H1 (cell line): ENCODE data around the gene PAOX. TPM values are rescaled to one million over a fixed set of nuclear protein-coding genes. Genes with fewer than 3 reads are reported as not detected.

Source experiments
- CTCF ChIA-PET: fragments of 300-600 bp; sonication (Branson Sonifier 250); formaldehyde crosslinking; loops from one replicate; lab custom pipeline; 2021; ENCODE audit not compliant: partially characterized antibody; lab: Charles Lee
- POLR2A ChIA-PET: fragments of 300-600 bp; sonication (Branson Sonifier 250); formaldehyde crosslinking; loops from one replicate; lab custom pipeline; 2021; ENCODE audit warnings: inconsistent platforms; ENCODE audit not compliant: partially characterized antibody; lab: Charles Lee
- DNase-seq, 2 experiments: peaks; one replicate each; pipeline versions ENCODE4 v3.0.0 to v3.0.0-alpha.2; 2010 to 2022; ENCODE audit warnings: low spot score in 2 of 2, low read depth in 1 of 2, mixed read lengths in 1 of 2
- FAIRE-seq: peaks from 2 replicates; lab custom pipeline; 2011; peaks lifted over from hg19 to GRCh38; lab: Jason Lieb, UNC
- H2AFZ ChIP-seq: 2 replicates; pipeline ENCODE4 v1.8.1; 2012; ENCODE audit warnings: low read length, inconsistent platforms
- H2AK5ac ChIP-seq: 2 replicates; pipeline ENCODE4 v1.6.1; 2013; ENCODE audit warnings: low read depth, low read length
- H2BK120ac ChIP-seq: replicated peaks from 2 replicates; pipeline ENCODE3; 2013; ENCODE audit warnings: low read depth, low read length, inconsistent platforms
- H2BK12ac ChIP-seq: 2 replicates; pipeline ENCODE4 v1.6.1; 2013; ENCODE audit warnings: low read depth, low read length
- H2BK15ac ChIP-seq: 2 replicates; pipeline ENCODE4 v1.6.1; 2013; ENCODE audit warnings: low read length
- H2BK20ac ChIP-seq: 2 replicates; pipeline ENCODE4 v1.6.1; 2013; ENCODE audit warnings: low read length
- H2BK5ac ChIP-seq: 2 replicates; pipeline ENCODE4 v1.6.1; 2013; ENCODE audit warnings: low read depth, low read length
- H3K14ac ChIP-seq: 2 replicates; pipeline ENCODE4 v1.6.1; 2013; ENCODE audit warnings: inconsistent platforms; ENCODE audit not compliant: insufficient read length
- H3K18ac ChIP-seq: 2 replicates; pipeline ENCODE4 v1.6.1; 2013; ENCODE audit warnings: low read length; ENCODE audit errors: extremely low read depth
- H3K23ac ChIP-seq: 2 replicates; pipeline ENCODE4 v1.6.1; 2013; ENCODE audit warnings: inconsistent platforms; ENCODE audit not compliant: insufficient read length
- H3K23me2 ChIP-seq: 2 replicates; pipeline ENCODE4 v1.6.1; 2013; ENCODE audit warnings: low read depth, low read length
- H3K27ac ChIP-seq: 2 replicates; pipeline ENCODE4 v1.6.1; 2011; ENCODE audit warnings: low read depth, low read length, inconsistent platforms
- H3K27me3 ChIP-seq, 4 experiments: replicated peaks in 1 of 4; 1 replicate in 1 of 4; 2 replicates in 3 of 4; pipeline versions ENCODE4 v1.6.1 to v1.8.1; 2011 to 2013; ENCODE audit warnings: low read length in 3 of 4, mild to moderate bottlenecking in 3 of 4, inconsistent platforms in 2 of 4, mixed read lengths in 2 of 4, moderate library complexity in 1 of 4; ENCODE audit not compliant: control insufficient read depth in 3 of 4, insufficient read depth in 3 of 4; ENCODE audit errors: extremely low read depth in 1 of 4
- H3K36me3 ChIP-seq, 4 experiments: 2 replicates each; pipeline versions ENCODE4 v1.6.1 to v1.8.1; 2011 to 2013; ENCODE audit warnings: mild to moderate bottlenecking in 4 of 4, low read length in 3 of 4, moderate library complexity in 2 of 4, control low read depth in 1 of 4, inconsistent platforms in 1 of 4; ENCODE audit not compliant: insufficient read depth in 4 of 4, control insufficient read depth in 2 of 4
- H3K4ac ChIP-seq: replicated peaks from 2 replicates; pipeline ENCODE3; 2013; ENCODE audit warnings: low read length, low read depth, mixed read lengths, inconsistent platforms; ENCODE audit not compliant: insufficient read length
- H3K4me1 ChIP-seq, 4 experiments: replicated peaks in 1 of 4; 1 replicate in 1 of 4; 2 replicates in 3 of 4; pipeline versions ENCODE4 v1.6.1 to v1.8.1; 2011 to 2013; ENCODE audit warnings: low read length in 3 of 4, inconsistent platforms in 2 of 4, mixed read lengths in 1 of 4; ENCODE audit not compliant: insufficient read depth in 4 of 4, control insufficient read depth in 3 of 4
- H3K4me2 ChIP-seq, 2 experiments: 2 replicates each; pipeline versions ENCODE4 v1.6.1 to v1.8.1; 2011 to 2013; ENCODE audit warnings: low read depth in 2 of 2, low read length in 2 of 2, control low read depth in 1 of 2, inconsistent platforms in 1 of 2, mild to moderate bottlenecking in 1 of 2; ENCODE audit not compliant: insufficient read depth in 1 of 2
- H3K4me3 ChIP-seq, 4 experiments: fragments of 200-600, 300-600 bp in 1 of 4; sonication (generic), shearing (Covaris generic), sonication (Bioruptor Twin) in 1 of 4; 2 replicates each; pipeline versions ENCODE4 v1.5.1 to v1.8.1; 2011 to 2016; ENCODE audit warnings: low read length in 4 of 4, low read depth in 3 of 4, control low read depth in 2 of 4, inconsistent platforms in 2 of 4, mild to moderate bottlenecking in 2 of 4, mixed read lengths in 1 of 4, moderate library complexity in 1 of 4; ENCODE audit not compliant: insufficient read depth in 2 of 4; ENCODE audit errors: extremely low read depth in 1 of 4
- H3K56ac ChIP-seq: replicated peaks from 2 replicates; pipeline ENCODE3; 2013; ENCODE audit warnings: low read depth, mild to moderate bottlenecking, mixed read lengths, low read length, inconsistent platforms; ENCODE audit not compliant: insufficient read length
- H3K79me1 ChIP-seq: 2 replicates; pipeline ENCODE4 v1.6.1; 2013; ENCODE audit warnings: low read depth, low read length, control low read depth
- H3K79me2 ChIP-seq, 2 experiments: 2 replicates each; pipeline versions ENCODE4 v1.6.1 to v1.8.1; 2012 to 2013; ENCODE audit warnings: low read length in 2 of 2, mild to moderate bottlenecking in 2 of 2, inconsistent platforms in 1 of 2; ENCODE audit not compliant: insufficient read depth in 2 of 2, control insufficient read depth in 1 of 2
- H3K9ac ChIP-seq, 4 experiments: replicated peaks in 1 of 4; 1 replicate in 1 of 4; 2 replicates in 3 of 4; pipeline versions ENCODE4 v1.6.1 to v1.8.1; 2011 to 2013; ENCODE audit warnings: low read depth in 3 of 4, low read length in 3 of 4, control low read depth in 2 of 4, mild to moderate bottlenecking in 2 of 4, moderate library complexity in 2 of 4, inconsistent platforms in 1 of 4; ENCODE audit errors: extremely low read depth in 1 of 4
- H3K9me3 ChIP-seq, 2 experiments: 2 replicates each; pipeline versions ENCODE4 v1.6.1 to v1.8.1; 2012 to 2013; ENCODE audit warnings: mild to moderate bottlenecking in 2 of 2, moderate library complexity in 2 of 2, control low read depth in 1 of 2, inconsistent platforms in 1 of 2, low read depth in 1 of 2, low read length in 1 of 2, mixed read lengths in 1 of 2; ENCODE audit not compliant: insufficient read depth in 2 of 2
- H4K20me1 ChIP-seq, 2 experiments: replicated peaks in 1 of 2; 2 replicates each; pipeline versions ENCODE3 to v1.8.1; 2011 to 2013; ENCODE audit warnings: inconsistent platforms in 2 of 2, low read length in 2 of 2, mild to moderate bottlenecking in 1 of 2; ENCODE audit not compliant: insufficient read depth in 2 of 2, control insufficient read depth in 1 of 2
- H4K5ac ChIP-seq: 2 replicates; pipeline ENCODE4 v1.6.1; 2013; ENCODE audit warnings: low read length, low read depth, mixed read lengths, inconsistent platforms; ENCODE audit not compliant: insufficient read length
- H4K8ac ChIP-seq: 2 replicates; pipeline ENCODE4 v1.8.0; 2013; ENCODE audit warnings: mild to moderate bottlenecking, moderate library complexity, low read length, inconsistent platforms; ENCODE audit not compliant: insufficient read depth; ENCODE audit errors: extremely low read depth
- H4K91ac ChIP-seq: replicated peaks from 2 replicates; pipeline ENCODE3; 2013; ENCODE audit warnings: low read length, mixed read lengths, inconsistent platforms; ENCODE audit not compliant: insufficient read length
- BCL11A ChIP-seq, 2 experiments: IDR thresholded peaks; one replicate each; pipeline ENCODE4 v1.6.1; 2011; ENCODE audit warnings: low read depth in 2 of 2, low read length in 2 of 2, mild to moderate bottlenecking in 2 of 2
- CBX8 ChIP-seq: fragments of 300-800, 300-1000 bp; sonication (generic); IDR thresholded peaks from 2 replicates; pipeline ENCODE4 v1.7.1; 2016; ENCODE audit warnings: low read depth, low read length, borderline replicate concordance
- GABPA ChIP-seq: IDR thresholded peaks from 2 replicates; pipeline ENCODE4 v1.6.1; 2011; ENCODE audit warnings: mild to moderate bottlenecking, low read length, moderate library complexity, borderline replicate concordance; ENCODE audit not compliant: insufficient read depth
- HDAC2 ChIP-seq, 2 experiments: fragments of 300-600 bp in 1 of 2; sonication (generic) in 1 of 2; IDR thresholded peaks; 2 replicates each; pipeline ENCODE4 v1.6.1; 2011 to 2012; ENCODE audit warnings: low read depth in 2 of 2, low read length in 2 of 2, mild to moderate bottlenecking in 2 of 2, moderate library complexity in 2 of 2, borderline replicate concordance in 1 of 2, inconsistent platforms in 1 of 2
- KDM5A ChIP-seq: fragments of 200-600 bp; IDR thresholded peaks from 2 replicates; pipeline ENCODE4 v1.7.1; 2012; ENCODE audit warnings: mild to moderate bottlenecking, low read length, inconsistent platforms, mixed read lengths
- RBBP5 ChIP-seq: IDR thresholded peaks from 2 replicates; pipeline ENCODE4 v1.7.1; 2012; ENCODE audit warnings: low read depth, mild to moderate bottlenecking, inconsistent platforms, low read length, moderate library complexity, borderline replicate concordance
- RNF2 ChIP-seq: fragments of 200-900, 300-1000 bp; sonication (generic); IDR thresholded peaks from 2 replicates; pipeline ENCODE4 v1.7.1; 2016; ENCODE audit warnings: borderline replicate concordance, low read depth, mild to moderate bottlenecking, antibody characterized with exemption, low read length; ENCODE audit not compliant: poor library complexity, severe bottlenecking; ENCODE audit errors: missing control alignments
- RXRA ChIP-seq: IDR thresholded peaks from 2 replicates; pipeline ENCODE4 v1.6.1; 2011; ENCODE audit warnings: low read depth, mild to moderate bottlenecking, low read length, moderate library complexity; ENCODE audit not compliant: insufficient read depth
- TAF7 ChIP-seq: optimal IDR thresholded peaks from 2 replicates; pipeline ENCODE3; 2011; ENCODE audit warnings: low read depth, mild to moderate bottlenecking, inconsistent platforms, low read length, moderate library complexity, borderline replicate concordance
- TCF12 ChIP-seq: IDR thresholded peaks from 2 replicates; pipeline ENCODE4 v1.6.1; 2011; ENCODE audit warnings: low read depth, mild to moderate bottlenecking, low read length
- WGBS, 2 experiments: shearing (Covaris generic) in 1 of 2; methylation state at CpG; one replicate each; pipeline versions ENCODE4 v1.1.6 to v1.1.7; 2013 to 2015; ENCODE audit warnings: low lambda C conversion rate in 2 of 2, mixed read lengths in 2 of 2, inconsistent platforms in 1 of 2, low coverage in 1 of 2, missing lambda C conversion rate in 1 of 2; ENCODE audit not compliant: insufficient replicate concordance in 2 of 2, insufficient coverage in 1 of 2, insufficient read length in 1 of 2; ENCODE audit errors: extremely low coverage in 1 of 2, missing lambda C conversion rate in 1 of 2; 5-methylcytosine and 5-hydroxymethylcytosine counted together
- polyA plus RNA-seq, 7 experiments: library from polyadenylated mRNA; depleted of rRNA in 3 of 7; stranded (reverse) in 5 of 7; unstranded in 2 of 7; fragments of >200 nt in 5 of 7; fragments of 200-250 nt in 2 of 7; gene quantifications; 1 replicate in 5 of 7; 2 replicates in 1 of 7; 4 replicates in 1 of 7; pipeline versions ENCODE4 v1.2.1 to v1.2.3, GENCODE V29; 2011 to 2013; ENCODE audit warnings: missing spikeins in 2 of 7, mixed read lengths in 2 of 7
- total RNA-seq: library from RNA; stranded (reverse); fragmentation: NEBNext Ultra II Directional; extraction: Animal tissue kit (Norgen Biotek cat#: 25700); gene quantifications from 2 replicates; pipeline ENCODE4 v1.2.1, GENCODE V29; 2021
- TF ChIP-seq, protein P1 (sequence below): IDR thresholded peaks from 2 replicates; pipeline ENCODE4 v1.6.1; 2012; ENCODE audit warnings: inconsistent platforms

Gene PAOX
- total and polyA plus RNA-seq, 2 of the 8 experiments (the other 6 are each of a cell fraction or from before 2014, with no cell fraction given), result 3.7 to 4.3 TPM

DNA sequence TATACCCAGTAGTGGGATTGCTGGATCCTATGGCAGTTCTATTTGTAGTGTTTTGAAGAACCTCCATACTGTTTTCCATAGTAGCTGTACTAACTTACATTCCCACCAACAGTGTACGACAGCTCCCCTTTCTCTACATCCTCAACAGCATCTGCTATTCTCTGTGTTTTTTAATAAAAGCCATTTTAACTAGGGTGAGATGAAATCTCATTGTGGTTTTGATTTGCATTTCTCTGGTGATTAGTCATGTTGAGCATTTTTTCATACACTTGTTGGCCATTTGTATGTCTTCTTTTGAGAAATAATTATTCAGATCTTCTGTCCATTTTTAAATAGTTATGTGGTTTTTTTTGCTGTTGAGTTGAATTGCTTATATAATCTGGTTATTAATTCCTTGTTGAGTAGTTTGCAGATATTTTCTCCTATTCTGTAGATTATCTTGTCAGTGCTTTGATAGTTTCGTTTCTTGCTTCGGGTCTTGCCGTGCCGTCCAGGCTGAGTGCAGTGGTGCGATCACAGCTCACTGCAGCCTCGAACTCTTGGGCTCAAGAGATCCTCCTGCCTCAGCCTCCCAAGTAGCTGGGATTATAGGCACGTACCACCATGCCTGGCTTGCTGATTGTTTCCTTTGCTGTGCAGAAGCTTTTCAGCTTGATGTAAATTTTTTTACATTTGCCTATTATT, 26.9 kb downstream of the PAOX start:
- Histone ChIP-seq H2BK15ac (no peak overlapping the region), H3K27me3 (no peaks in the 10 kb centered on the region), H3K56ac (no peak overlapping the region), H3K14ac (no peak overlapping the region), H4K5ac (no peak overlapping the region), H4K20me1 (peaks cover 0 to 9% of the 10 kb centered on the region in 2 experiments), H4K8ac (no peak overlapping the region), H3K23me2 (no peaks in the 10 kb centered on the region), H2AK5ac (no peak overlapping the region), H2BK20ac (no peak overlapping the region), H3K79me2 (peaks cover 3 to 59% of the 10 kb centered on the region in 2 experiments), H3K79me1 (0 out of 2 replicates have a peak, but pooled peaks cover 4% of the 10 kb centered on the region), H3K23ac (no peak overlapping the region), H3K4me3 (no peak overlapping the region), H3K9me3 (0 out of 4 replicates have a peak, but pooled peaks cover 0 to 2% of the 10 kb centered on the region in 2 experiments), H3K36me3 (peaks cover 2 to 52% (median 17%) of the 10 kb centered on the region in 4 experiments), H3K18ac (no peak overlapping the region), H4K91ac (no peak overlapping the region), H3K4me1 (no peaks in the 10 kb centered on the region), H3K9ac (no peak overlapping the region), H2AFZ (no peak overlapping the region), H3K4me2 (no peak overlapping the region), H2BK12ac (no peak overlapping the region), H2BK120ac (no peak overlapping the region), H3K27ac (no peak overlapping the region), H2BK5ac (no peak overlapping the region), H3K4ac (no peak overlapping the region)
- FAIRE-seq (no peak), DNase-seq (no peak)
- ChIA-PET POLR2A (interaction anchor here (0.6 to 1.1 kb wide), 2 partner anchors 12 to 59 kb away, joined by 3 read pairs; partner anchors contain the start of gene MTG1), CTCF (no interaction called here)
- WGBS, 2 experiments, result 95% methylated on average over 8 of the region's 8 CpGs; no CpG with 5 or more reads in 1 of the 2 experiments
- TF ChIP-seq BCL11A (IDR thresholded peaks at IDR 0.05; ENCODE audit: low read depth in 2 of 2, low read length in 2 of 2) (no peak), GABPA (no peak), RNF2 (no peak), CBX8 (no peak), RBBP5 (no peak), HDAC2 (IDR thresholded peaks at IDR 0.05; ENCODE audit: borderline replicate concordance in 1 of 2, low read depth in 2 of 2, low read length in 2 of 2) (no peak), TCF12 (no peak), RXRA (no peak), TAF7 (no peak), KDM5A (no peak)
- TF ChIP-seq, protein P1, sequence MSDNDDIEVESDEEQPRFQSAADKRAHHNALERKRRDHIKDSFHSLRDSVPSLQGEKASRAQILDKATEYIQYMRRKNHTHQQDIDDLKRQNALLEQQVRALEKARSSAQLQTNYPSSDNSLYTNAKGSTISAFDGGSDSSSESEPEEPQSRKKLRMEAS, result no peak
